Keratinocyte (primary cell): ENCODE data around the gene MMAA.

Experiments used
- EZH2 ChIP-seq: IDR thresholded peaks from one replicate; pipeline ENCODE4 v1.6.1; 2012; ENCODE audit warnings: inconsistent platforms, mild to moderate bottlenecking, low read length, moderate library complexity
- TF ChIP-seq, protein P1 (sequence below), 3 experiments: IDR thresholded peaks in 1 of 3; conservative IDR thresholded peaks in 1 of 3; optimal IDR thresholded peaks in 1 of 3; 2 replicates in 2 of 3; 3 replicates in 1 of 3; pipeline versions ENCODE3 to v1.5.1; 2011; ENCODE audit warnings: low read length in 3 of 3, mild to moderate bottlenecking in 3 of 3, moderate library complexity in 2 of 3, control low read depth in 1 of 3, inconsistent platforms in 1 of 3; ENCODE audit not compliant: insufficient read depth in 2 of 3; ENCODE audit errors: extremely low read depth in 1 of 3

DNA sequence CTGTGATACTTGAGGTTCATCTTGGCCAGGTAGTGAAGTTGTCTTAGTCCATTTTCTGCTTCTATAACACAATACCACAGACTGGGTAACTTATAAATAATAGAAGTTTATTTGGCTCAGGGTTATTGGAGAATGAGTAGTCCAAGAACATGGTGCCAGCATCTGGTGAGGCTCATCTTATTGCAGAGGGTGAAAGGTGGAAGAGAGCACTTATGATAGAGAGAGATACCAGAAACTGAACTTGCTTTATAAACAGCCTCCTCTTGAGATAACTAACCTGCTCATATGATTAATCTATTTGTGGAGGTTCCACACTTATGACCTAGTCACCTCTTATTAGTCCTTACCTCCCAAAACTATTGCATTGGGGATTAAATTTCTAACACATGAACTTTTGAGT lies 62.3 kb downstream of the MMAA start:
- TF ChIP-seq, protein P1, sequence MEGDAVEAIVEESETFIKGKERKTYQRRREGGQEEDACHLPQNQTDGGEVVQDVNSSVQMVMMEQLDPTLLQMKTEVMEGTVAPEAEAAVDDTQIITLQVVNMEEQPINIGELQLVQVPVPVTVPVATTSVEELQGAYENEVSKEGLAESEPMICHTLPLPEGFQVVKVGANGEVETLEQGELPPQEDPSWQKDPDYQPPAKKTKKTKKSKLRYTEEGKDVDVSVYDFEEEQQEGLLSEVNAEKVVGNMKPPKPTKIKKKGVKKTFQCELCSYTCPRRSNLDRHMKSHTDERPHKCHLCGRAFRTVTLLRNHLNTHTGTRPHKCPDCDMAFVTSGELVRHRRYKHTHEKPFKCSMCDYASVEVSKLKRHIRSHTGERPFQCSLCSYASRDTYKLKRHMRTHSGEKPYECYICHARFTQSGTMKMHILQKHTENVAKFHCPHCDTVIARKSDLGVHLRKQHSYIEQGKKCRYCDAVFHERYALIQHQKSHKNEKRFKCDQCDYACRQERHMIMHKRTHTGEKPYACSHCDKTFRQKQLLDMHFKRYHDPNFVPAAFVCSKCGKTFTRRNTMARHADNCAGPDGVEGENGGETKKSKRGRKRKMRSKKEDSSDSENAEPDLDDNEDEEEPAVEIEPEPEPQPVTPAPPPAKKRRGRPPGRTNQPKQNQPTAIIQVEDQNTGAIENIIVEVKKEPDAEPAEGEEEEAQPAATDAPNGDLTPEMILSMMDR (optimal IDR thresholded peaks at IDR 0.05 in 1 of 3, IDR thresholded peaks at IDR 0.05 in 1 of 3, conservative IDR thresholded peaks at IDR 0.05 in 1 of 3; ENCODE audit: extremely low read depth in 1 of 3, insufficient read depth in 2 of 3, low read length in 3 of 3): no peak
- no peak for TF ChIP-seq EZH2
